HG03045 (cell line): ENCODE measurements around the gene BEGAIN.
"Not testable (repeated sequence)": the region's sequence is repeated elsewhere in the genome, so short reads cannot be mapped to it uniquely, and the experiment has no call there.

ENCODE experiments used
- ATAC-seq: cut with Tn5 transposase; IDR thresholded peaks from one replicate; pipeline ENCODE4 v1.9.1; 2021; ENCODE audit warnings: mild to moderate bottlenecking, moderate library complexity; ENCODE audit not compliant: unreplicated experiment

BEGAIN gene

GRCh38 chr14:100525615-100526014 is 61.6 kb downstream of the BEGAIN start:
- ATAC-seq, result no peak

DNA sequence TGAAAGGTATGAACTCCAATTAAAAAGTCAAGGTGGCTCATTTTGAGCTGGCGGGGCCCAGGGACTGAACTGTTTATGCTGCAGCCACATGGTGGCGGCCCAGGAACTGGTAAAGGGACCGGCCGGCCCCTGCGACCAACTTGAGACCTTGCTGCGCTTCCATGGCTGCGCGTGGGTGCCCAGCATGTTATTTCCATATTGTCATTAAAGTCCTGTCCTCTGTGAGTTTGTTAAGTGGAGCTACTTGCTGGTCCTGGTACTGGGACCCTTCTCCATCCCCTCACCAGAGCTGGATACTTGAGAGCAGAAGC is 62.3 kb downstream of the BEGAIN start:
- ATAC-seq, result no peak

DNA sequence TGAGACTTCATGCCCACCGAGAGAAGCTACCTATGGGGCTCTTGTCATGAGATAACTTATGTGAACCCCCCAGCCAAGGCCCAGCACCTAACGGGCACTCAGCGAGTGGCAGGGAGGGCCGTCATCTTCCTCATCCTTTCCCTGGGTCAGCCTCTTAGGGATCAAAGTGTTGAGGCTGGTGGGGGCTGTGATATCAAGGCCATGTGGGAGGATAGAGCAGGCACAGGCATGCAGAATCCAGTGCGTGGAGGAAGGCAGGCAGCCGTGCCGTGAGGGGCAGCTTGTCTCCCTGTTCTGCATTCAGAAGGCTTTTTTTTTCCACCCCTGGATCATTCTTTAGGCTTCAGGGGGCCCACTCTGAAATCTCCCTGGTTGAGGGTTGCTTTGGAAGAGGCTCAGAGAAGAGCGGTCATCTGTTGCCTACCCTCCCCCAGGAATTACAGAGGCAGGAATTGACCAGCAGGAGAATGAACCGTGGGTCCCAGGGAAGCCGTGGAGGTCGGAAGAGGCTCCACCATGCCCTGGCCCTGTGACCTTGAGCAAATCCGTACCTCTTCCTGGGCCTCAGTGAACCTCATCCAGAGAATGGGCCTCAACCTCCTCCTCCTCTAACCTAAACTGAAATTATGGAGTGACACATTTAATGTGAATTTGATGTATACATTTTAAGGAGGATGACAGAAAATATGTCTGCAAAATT is 62.8 kb downstream of the BEGAIN start:
- ATAC-seq, result no peak

DNA sequence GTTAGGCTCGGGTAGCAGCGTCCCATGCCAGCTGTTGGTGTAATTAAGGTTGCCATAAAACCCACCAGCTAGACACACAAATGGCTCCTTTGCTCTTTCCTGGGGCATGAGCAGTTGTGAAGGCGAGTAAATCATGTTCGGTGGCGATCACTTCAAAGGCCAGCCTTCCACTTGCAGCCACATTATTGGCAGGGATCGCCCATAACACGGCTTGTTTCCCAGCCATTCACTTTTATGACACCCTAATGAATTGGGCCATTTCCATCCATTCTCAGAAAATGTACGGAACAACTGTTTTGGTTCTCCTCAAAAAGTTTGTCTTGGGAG is 63.4 kb downstream of the BEGAIN start:
- no peak for ATAC-seq

DNA sequence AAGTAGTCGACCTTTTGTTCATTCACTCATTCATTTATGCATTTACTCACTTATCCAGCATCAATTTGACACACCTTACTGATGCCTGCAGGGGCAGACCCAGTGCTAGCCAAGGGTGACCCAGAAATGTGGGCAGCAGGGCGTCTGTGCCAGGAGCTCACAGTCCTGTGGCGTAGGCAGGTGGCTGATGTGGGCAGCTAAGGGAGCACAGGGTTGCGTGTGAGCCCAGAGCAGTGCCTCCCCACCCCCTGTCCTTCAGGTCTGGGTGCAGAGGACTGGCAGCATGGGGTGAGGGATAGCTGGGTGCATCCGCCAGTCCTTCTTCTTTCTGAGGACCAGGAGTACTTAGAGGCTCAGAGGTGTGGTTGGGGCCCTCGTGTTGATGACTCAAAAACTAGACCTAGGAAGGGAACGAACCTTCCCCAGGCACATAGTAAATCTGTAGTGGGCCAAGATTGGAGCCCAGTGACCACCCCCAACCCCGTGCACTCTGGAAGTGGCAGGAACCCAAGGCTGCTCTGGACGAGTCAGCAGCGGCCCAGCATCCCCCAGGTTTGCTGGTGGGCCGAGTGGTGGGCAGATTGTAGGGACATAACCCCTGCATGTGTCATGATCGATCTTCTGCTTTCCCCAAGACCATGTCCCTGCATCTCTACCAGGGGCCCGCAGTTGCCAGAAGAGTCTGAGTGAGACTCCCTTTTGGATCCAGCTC is 63.9 kb downstream of the BEGAIN start:
- no peak for ATAC-seq

GRCh38 chr14:100522616-100523099 is 64.6 kb downstream of the BEGAIN start:
- no peak for ATAC-seq

DNA sequence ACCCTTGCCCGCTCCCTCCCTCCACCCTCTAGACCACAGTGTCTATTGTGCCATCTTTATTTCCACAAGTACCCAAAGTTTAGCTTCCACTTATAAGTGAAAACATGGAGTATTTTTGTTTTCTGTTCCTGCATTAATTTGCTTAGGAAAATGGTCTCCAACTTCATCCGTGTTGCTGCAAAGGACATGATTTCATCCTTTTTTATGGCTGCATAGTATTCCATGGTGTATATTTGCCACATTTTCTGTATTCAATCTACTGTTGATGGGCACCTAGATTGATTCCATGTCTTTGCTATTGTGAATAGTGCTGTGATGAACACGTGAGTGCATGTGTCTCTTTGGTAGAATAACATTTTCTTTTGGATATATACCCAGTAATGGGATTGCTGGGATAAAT is 81.2 kb downstream of the BEGAIN start:
- ATAC-seq, result not testable (repeated sequence)

GRCh38 chr14:100504372-100505078 is 82.7 kb downstream of the BEGAIN start:
- ATAC-seq, result no peak

GRCh38 chr14:100503251-100503650 is 84.0 kb downstream of the BEGAIN start:
- ATAC-seq, result no peak

DNA sequence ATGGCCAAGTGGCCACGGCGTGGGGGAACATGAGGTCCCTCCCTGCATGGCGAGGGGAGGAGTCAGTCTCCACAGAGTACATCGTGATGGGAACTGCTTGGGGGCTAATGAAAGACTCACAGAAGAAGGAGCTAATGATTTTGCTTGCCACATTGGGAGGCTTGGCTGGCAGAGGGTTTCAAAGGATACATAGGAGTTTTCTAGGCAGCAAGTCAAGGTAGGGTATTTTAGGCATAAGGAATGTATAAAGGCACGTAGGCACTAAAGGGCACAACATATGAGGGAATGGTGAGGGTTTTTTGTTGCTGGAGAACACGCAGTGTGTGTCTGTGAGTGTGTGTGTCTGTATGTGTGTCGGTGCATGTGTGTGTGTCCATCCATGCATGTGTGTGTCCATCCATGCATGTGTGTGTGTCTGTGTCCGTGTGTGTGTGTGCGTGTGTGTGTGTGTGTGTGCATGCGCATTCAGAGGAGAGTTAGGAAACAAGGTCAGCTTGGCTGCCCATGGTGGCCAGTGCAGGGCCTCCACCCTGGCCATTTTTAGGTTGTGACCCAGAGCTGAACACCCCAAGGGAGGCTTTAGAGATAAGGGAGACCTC is 84.5 kb downstream of the BEGAIN start:
- no peak for ATAC-seq

- no peak for ATAC-seq
Observed at GRCh38 chr14:100500128-100500527, 87.1 kb downstream of the BEGAIN start.

GRCh38 chr14:100498068-100498467 is 89.1 kb downstream of the BEGAIN start:
- no peak for ATAC-seq

- ATAC-seq, result no peak
Observed at GRCh38 chr14:100495917-100496316, 91.3 kb downstream of the BEGAIN start.

DNA sequence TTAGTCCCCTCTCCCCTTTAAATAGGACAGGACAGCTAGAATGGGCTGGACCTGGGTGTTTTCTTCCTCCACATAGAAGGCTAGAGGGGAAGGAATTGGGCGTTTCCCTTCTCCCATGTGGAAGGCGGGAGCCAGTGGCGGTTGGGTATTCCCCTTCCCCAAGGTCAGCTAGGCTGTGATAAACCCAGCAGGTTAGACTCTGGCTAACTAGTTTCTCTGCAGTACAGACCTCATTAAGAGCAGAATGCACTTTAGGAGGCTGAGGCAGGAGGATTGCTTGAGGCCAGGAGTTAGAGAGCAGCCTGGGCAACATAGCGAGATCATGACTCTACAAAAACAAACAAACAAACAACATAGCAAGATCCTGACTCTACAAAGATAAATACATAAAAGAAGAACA is 92.6 kb downstream of the BEGAIN start:
- no peak for ATAC-seq

GRCh38 chr14:100490252-100490651 is 97.0 kb downstream of the BEGAIN start:
- no peak for ATAC-seq

GRCh38 chr14:100488057-100488456 is 99.2 kb downstream of the BEGAIN start:
- no peak for ATAC-seq

DNA sequence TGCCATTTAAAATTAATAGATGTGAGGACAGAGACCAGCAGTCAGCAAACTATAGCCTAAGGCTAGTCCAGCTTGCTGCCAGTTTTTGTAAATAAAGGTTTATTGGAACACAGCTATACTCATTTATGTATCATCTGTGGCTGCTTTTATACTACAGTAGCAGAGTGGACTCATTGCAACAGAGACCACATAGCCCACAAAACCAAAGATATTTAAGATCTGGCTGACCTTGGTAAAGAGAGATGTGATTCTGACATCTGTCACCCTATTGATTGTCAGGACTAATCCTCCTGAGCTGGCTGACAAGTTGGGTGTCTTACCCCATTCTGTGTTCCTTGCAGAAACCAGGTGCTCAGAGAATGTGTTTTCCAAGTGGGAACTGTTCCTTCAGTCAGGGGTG is 99.9 kb downstream of the BEGAIN start:
- ATAC-seq, result no peak
